Stimulated activated CD8-positive, alpha-beta memory T cell treated with anti-CD3 and anti-CD28 coated beads, Interleukin-12 subunit alpha, Interleukin-12 subunit beta, amount 100 ng/mL, for 1 hour (primary cell): Measurements from ENCODE around the gene ANKRD2.
"Not testable (repeated sequence)": the region's sequence is repeated elsewhere in the genome, so short reads cannot be mapped to it uniquely, and the experiment has no call there.

ENCODE experiments used
- DNase-seq: peaks from one replicate; pipeline ENCODE4 v3.0.0-alpha.2; 2020; ENCODE audit warnings: low read depth

ANKRD2 gene

DNA sequence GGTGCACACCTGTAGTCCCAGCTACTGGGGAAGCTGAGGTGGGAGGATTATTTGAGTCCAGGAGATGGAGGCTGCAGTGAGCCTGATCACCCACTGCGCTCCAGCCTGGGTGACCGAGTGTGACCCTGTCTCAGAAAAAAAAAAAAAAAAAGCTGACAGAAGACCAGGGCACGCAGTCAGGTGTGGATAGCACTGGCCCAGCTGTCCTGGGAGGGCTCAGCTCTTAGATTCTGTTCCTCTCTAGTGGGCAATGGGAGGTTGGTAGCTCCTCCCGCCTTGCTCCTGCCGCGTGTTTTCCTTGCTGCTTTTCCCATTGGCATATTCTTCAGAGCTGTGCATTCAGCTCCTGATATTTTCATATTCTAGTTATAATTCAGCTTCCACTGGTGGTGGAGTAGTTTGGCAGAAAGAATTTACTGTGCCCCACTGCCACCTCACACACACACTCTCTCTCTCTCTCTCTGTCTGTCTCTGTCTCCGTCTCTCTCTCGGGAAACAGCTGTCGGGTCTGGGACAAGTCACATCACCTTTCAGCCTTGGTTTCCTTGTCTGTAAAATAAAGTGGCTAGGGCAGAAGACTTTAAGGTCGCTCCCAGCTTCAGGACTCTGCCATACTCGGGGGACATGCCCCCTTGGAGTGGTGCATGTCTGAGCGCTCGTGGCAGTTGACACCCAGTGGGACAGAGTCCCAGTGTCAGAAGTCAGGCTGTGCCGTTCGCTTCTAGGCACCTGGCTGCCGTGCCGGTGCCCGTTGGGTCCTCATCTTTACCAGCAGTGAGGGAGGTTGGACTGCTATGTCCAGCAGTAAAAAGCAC, 25.9 kb upstream of the ANKRD2 start:
- no peak for DNase-seq

DNA sequence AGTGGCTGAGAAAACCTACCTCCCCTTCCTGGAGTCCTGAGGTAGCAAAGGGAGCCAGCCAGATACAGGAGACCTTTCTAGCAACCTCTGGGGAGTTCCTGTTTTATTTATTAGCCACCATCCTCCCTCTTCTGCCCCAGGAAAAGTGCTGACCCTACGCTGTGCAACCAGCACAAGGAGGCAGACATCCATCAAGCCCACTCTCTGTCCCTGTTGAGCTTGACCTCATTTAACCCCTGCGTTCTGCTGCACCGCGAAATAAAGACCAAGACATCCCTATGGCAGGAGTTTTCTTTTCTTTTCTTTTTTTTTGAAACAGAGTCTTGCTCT, 25.3 kb upstream of the ANKRD2 start:
- no peak for DNase-seq

DNA sequence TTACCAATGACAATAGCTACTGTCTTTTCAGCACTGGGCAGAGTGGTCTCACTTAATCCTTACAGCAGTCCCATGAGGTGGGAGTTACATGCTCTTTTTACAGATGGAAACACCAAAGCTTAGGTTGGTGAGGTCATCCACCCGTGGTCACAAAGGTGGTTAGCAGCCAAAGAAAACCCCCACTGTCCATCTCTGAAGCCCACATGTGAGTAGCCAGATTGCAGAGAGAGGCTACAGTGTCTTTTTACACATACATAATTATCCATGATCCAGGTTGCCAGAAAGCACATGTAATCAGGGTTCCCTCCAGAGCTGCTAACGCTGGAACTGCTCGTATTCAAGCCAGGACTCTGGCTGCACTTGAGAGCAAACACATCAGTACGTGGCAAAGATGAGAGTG, 24.6 kb upstream of the ANKRD2 start:
- no peak for DNase-seq

DNA sequence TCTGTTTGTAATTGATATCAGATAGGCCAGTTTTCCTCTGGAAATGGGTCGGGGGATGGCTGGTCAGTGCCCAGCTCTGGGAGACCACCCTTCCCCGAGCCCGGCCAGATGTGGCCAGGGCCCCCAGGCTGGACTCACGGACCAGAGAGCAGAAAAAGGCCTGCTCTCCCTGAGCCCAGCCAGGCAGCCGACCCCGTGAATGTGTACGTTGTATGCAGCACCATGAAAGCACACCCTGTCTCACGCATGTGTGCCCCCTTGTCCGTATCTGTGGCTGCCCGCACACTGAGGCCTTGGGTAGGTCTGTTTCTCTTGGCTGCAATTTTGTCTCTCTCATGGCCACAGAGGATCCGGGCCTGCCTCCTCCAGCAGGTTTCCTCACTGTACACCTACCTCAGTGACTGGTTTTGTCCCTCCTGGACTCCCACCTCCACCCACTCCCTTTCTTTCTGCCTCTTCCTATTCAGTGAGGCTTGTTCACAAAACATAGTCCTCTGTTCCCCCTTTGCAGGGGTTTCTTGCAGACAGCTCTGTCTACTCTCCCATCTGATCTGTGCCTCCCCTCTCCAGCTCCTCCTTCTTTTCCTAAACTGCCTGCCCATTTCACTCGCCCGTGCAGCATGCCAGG, 23.6 kb upstream of the ANKRD2 start:
- DNase-seq, result no peak

DNA sequence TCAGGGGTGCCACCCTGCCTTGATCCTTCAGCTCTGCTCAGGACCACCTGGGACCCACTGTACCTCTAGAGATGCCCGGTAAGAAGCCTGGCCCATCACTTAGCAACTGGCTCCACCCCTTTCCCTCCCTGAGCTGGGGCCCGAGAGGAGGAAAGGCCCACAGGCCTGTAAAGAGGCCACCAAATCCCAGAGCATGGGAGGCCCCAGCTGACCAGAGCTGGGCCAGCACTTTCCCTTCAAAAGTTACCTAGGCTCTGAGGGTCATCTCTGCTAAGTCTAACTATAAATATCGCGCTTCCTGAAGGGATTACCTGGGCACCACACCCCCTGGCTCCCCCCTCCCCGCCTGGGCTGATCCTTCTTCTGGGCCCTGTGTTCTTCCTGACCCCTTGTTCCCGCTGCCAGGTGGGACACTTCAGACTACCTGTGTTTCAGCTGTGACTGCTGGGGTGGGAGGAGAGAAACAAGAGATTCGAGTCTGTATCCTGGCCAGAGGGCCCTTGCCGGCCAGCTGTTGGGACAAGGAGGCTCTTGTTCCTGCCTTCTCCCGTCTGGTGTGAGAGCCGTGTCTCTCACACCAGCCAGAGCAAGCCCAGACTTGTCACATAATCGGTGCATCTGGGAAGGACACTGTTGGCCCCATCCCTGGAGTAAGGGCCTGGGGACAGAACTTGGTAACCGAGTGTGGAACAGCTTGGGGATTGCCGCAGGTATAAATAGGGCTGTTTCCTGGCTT, 22.8 kb upstream of the ANKRD2 start:
- no peak for DNase-seq

DNA sequence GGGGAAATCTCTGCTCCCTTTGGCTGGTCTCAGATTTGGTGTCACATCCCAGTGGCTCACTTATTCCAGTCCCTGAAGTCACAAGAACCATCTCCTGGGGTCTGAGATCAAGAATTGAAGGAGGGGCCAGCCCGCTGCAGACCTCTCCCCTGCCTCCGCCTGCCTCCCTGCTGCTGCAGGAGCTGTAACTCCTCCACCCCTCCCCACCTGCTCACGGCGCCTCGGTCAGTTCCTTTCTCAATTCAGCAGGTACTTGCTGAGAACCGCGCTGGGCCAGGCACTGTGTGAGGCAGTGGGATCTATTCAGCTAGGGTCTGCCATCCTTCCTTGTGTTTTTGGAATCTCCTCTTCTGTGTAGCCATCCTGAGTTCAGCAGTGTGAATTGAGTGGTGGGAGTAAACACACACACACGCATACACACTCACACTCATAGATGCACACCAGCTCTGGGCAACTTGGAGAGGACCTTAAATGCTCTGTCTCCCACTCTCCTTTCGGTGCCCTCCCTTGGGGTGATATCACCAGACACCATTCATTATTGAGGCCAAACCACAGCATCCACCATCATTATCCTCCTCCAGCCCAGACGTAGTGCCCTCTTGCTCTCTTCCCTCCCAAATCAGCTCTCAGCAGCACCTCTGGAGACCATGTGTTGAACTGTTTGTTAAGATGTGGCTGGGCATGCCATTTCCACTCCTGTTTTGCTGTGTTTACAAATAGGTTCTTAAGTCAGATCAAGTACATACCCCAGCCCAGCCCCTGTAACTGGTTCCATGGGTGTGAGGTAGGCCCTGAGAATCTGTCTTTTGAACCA, 22.0 kb upstream of the ANKRD2 start:
- no peak for DNase-seq

DNA sequence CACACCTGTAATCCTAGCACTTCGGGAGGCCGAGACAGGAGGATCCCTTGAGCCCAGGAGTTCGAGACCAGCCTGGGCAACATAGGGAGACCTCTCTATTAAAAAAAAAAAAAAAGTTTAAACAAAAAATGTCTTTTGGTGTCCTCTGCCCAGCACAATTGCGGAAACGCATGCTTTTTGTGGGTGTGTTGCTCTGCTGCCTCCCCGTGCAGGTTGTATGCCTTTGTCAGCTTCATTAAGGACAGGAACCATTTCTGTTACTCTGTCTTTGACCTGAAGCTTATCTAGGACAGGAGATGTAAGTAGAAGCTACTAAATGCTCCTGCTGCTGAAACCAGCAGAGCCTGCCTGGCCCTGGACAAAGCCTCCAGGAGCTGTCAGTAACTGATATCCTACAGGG, 21.3 kb upstream of the ANKRD2 start:
- no peak for DNase-seq

DNA sequence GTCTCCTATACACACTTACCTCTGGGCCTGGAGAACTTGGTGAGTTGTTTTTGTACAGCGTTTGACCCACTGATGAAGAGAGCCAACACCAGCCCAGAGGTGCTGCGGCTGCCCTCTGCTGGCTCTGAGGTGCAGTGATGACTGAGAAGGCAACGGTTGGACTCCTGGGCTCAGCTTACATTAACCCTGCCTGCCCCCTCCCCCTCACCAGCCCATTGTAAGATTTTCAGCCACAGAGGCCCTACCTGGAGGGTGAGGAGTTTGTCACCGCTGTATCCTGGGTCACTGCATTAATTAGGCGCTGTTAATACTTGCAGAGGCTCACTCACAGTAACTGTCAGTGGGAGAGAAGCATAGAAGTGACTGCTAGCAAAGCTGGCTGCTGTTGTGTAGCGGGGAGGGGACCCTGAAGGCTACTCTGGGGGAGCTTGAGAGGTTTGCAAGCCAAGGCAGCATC, 19.0 kb upstream of the ANKRD2 start:
- DNase-seq, result peak; percentile 42

DNA sequence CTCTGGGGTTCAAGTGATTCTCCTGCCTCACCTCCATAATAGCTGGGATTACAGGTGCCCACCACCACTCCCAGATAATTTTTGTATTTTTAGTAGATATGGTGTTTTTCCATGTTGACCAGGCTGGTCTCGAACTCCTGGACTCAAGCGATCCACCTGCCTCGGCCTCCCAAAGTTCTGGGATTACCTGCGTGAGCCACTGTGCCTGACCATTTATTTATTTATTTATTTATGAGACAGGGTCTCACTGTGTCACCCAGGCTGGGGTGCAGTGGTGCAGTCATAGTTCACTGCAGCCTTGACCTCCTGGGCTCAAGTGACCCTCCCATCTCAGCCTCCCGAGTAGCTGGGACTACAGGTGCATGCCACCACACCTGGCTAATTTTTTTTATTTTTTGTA, 18.2 kb upstream of the ANKRD2 start:
- not testable (repeated sequence) for DNase-seq

DNA sequence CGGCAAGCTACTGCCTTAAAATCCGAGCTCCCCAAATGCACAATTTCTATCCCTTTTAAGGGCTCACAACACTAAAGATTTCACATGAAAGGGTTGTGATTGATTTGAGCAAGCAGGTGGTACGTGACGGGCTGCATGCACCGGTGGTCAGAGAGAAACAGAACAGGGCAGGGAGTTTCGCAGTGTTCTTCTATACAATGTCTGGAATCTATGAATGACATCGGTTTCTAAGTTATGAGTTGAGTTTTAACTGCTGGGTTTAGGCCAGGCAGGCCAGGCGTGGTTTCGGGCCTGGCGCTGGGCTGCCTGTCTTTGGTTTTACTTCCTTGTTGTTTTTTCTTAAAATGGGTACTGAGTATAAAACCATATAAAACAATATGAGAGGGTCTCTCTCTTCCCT, 17.0 kb upstream of the ANKRD2 start:
- DNase-seq, result not testable (repeated sequence)

DNA sequence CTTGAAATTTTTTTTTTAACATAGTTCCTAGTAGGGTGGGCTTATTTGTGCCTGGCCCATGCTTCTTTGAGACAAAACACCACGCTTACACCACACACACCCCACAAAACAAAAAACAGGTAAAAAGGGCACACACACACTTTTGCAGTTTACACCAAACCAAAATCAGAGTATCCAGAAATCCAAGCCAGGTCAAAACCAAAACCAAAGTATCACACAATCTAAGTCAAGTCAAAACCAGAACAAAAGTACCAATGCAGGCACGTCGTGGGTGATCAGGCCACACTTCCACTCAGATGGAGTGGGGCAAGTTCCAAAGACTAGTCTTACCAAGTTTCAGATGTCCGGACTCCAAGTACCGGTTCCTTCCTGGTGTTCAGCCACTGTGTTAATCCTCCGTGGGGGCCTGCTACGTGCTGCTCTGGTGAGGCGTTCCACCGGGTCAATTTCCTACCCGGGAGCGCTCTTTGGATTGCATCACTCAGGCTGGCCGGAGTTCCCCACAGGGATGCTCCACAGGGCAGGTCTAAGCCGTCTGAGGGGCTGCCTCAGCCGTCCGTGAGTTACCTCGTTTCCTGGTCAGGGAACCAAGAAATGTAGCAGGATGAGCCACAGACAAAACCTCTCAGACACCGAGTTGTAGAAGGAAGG, 11.7 kb upstream of the ANKRD2 start:
- DNase-seq, result not testable (repeated sequence)

DNA sequence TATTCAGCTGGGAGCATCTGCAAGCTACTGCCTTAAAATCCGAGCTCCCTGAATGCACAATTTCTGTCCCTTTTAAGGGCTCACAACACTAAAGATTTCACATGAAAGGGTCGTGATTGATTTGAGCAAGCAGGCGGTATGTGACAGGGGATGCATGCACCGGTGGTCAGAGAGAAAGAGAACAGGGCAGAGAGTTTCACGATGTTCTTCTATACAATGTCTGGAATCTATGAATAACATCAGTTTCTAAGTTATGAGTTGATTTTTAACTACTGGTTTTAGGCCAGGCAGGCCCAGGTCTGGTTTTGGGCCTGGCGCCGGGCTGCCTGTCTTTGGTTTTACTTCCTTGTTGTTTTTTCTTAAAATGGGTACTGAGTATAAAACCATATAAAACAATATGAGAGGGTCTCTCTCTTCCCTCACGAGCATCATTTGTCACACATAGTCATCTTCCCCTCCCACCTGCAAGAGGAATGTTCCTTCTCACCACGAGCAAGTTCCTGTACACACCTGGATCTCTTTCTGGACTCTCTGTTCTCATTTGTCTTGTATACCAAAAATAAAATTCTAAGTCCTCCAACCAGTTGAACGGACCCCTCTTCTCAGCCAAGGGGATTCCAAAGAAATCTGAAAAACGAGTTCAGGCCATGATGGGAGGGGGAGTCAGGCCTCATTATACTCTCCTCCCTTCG, 11.0 kb upstream of the ANKRD2 start:
- DNase-seq, result not testable (repeated sequence)

DNA sequence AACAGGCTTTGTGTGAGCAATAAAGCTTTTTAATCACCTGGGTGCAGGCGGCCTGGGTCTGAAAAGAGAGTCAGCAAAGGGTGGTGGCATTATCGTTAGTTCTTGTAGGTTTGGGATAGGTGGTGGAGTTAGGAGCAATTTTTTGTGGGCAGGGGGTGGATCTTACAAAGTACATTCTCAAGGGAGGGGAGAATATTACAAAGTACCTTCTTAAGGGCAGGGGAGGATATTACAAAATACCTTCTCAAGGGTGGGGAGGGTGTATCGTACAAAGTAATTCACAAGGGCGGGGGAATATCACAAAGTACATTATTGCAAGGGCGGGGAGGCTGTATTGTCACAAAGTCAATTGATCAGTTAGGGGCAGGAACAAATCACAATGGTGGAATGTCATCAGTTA, 10.2 kb upstream of the ANKRD2 start:
- not testable (repeated sequence) for DNase-seq

DNA sequence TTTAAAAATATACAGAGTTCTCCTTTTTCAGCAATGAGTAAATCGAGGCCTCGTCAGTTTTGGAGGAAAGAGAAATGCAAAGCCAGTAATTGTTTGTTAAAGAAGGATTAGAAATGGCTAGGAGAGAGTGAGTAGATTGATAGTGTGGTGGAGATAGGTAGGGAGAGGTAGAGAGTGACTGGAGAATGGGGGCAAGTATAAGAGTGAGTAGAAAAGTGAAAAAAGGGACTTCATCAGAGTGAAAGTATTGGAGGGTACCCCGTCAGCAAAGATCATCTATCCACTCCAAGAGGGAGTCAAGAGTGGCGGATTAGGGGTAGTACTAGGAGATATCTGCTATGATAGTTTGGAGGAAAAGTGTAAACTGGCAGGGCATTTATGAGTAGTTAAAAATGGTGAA, 9.2 kb upstream of the ANKRD2 start:
- DNase-seq, result no peak

DNA sequence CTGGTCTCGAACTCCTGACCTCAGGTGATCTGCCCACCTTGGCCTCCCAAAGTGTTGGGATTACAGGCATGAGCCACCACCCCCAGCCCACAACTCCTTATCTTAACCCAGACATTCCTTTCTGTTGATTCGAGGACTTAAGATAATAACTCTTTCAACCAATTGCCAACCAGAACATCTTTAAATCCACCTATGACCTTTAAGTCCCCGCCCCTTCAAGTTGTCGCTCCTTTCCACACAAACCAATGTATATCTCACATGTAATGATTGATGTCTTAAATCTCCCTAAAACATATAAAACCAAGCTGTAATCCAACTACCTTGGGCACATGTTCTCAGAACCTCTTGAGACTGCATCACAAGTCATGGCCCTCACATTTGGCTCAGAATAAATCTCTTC, 7.8 kb upstream of the ANKRD2 start:
- DNase-seq, result no peak

DNA sequence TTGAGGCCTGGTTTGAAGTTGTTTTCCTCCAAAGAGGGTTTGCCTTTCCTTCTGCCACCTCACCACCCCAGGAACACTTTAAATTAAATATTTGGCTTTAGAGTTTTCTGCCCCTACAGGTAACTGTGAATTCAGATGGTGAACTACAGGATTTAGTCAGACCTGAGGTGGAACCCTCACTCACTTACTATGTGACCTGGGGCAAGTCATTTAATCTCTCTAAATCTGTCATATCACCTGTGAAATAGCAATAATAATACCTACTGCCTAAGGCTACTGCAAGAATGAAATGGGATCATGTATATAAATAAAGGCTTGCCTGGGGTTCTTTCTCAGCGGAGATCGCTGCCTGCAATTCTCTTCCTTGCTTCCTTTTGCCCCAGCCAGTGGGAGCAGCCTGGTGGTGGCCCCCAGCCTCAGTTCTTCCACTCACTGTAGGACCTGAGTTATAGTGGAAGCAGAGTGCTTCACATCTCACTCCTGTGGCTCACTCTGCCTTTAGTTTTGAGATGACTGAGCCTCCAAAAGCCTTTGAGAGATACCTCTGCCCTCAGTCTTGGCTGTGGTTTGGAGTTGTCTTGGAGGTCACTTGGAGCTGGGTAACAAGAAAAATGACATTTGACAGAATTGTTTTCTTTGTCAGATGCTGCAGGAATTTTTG, 6.1 kb upstream of the ANKRD2 start:
- DNase-seq, result no peak

DNA sequence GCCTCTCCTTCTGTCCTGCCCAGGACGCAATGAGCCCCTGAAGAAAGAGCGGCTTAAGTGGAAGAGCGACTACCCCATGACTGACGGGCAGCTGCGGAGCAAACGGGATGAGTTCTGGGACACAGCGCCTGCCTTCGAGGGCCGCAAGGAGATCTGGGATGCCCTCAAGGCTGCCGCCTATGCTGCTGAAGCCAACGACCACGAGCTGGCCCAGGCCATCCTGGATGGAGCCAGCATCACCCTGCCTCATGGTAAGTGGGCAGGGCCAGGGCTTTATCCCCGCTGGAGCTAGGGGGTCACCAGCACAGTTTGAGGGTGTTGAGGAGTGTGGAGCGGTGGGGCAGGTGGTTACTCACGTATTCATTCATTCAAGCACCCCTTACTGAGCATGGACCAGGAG, 4.7 kb upstream of the ANKRD2 start:
- DNase-seq, result no peak

DNA sequence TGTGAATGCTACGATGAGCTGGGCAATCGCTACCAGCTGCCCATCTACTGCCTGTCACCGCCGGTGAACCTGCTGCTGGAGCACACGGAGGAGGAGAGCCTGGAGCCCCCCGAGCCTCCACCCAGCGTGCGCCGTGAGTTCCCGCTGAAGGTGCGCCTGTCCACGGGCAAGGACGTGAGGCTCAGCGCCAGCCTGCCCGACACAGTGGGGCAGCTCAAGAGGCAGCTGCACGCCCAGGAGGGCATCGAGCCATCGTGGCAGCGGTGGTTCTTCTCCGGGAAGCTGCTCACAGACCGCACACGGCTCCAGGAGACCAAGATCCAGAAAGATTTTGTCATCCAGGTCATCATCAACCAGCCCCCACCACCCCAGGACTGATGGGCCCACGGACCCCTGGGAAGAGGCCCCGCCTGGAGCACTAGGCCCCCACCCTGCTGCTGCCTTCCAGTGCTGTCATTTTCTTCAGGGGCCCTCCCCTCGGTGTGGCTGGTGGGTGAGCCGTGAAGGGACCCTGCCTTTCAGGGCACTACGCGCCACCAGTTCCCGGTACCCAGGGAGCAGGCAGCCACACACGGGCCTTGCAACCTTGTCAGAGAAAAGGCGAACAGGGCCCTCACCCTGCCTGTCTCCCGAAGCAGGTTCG, 2.3 kb upstream of the ANKRD2 start:
- DNase-seq, result no peak

DNA sequence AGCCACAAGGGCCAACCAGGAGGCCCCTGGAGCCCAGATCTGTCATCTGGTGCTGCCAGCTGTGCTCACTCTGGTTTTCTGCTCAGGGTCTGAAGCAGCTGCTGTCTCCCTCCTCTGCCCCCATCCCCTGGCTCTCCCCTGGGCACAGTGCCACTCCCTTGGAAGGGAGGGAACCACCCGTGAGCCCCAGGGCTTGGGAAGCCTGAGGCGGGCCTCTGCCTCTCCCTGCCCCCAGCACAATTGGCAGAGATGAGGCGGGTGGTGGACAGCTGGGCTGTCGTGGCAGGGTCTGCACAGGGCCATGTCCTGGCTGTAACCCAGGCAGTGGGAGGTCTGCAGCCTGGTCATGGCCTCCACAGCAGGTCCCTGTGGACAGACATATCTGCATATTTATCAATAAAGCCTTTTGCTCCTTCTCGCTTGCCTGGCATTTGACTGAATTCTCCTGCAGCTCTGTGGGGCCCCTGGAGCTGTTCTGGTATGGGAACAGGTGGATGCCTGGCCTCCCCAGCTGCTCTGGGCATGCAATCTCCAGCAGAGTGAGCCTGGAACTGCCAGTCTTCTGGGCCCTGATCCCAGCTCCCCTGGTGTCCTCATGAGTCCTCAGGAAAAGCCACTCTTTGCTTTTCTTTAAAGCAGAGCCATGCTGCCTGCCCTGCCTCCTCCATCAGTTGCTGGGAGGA, 1.6 kb upstream of the ANKRD2 start:
- no peak for DNase-seq

DNA sequence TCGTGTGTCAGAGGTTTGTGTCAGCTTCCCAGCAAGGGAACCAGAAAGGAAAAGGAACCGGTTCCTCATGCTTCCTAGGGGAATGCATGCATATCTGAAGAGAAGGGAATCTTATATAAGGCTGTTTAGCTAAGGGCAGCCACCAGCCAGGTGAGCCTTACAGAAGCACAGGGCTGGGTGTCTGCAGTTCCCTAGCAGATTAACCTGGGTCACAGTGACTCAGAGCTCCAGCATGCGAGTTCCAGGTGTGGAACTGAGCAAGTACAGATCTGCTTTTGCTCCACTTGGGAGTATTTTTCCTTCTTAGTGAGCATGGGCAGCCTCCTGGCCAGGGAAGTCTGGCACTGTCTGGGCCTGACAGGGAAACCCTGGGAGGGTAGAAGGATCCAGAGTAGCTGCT, 957 bp upstream of the ANKRD2 start:
- no peak for DNase-seq
